ENCODE data around the gene HOXC12. TPM values are rescaled to one million over a fixed set of nuclear protein-coding genes. Genes with fewer than 3 reads are reported as not detected.

Gene HOXC12
- total RNA-seq, 1 donor from 2014 or later = not detected

GRCh38 chr12:53950437-53950773 is 4.3 kb upstream of the HOXC12 start:
- peaks cover 12% of the 10 kb centered on the region for H3K4me1 ChIP-seq
- H3K27ac ChIP-seq (replicated peaks) = no peak overlapping the region
- peaks cover 100% of the 10 kb centered on the region for H3K27me3 ChIP-seq (ENCODE audit: low read depth)
- no peaks in the 10 kb centered on the region for H3K9me3 ChIP-seq (replicated peaks)
- no peak for TF ChIP-seq CTCF (IDR thresholded peaks at IDR 0.05; ENCODE audit: borderline replicate concordance)
- intact Hi-C loops (cut with micrococcal nuclease) = no loop called here
- DNase-seq = no peak
- no peak overlapping the region for H3K4me3 ChIP-seq
- no peaks in the 10 kb centered on the region for H3K36me3 ChIP-seq

- no peak for DNase-seq
- Histone ChIP-seq H3K9me3 (replicated peaks) (no peaks in the 10 kb centered on the region), H3K4me1 (peaks cover 12% of the 10 kb centered on the region), H3K27ac (replicated peaks) (no peak overlapping the region), H3K27me3 (ENCODE audit: low read depth) (peaks cover 100% of the 10 kb centered on the region), H3K36me3 (no peaks in the 10 kb centered on the region), H3K4me3 (no peak overlapping the region)
- intact Hi-C loops (cut with micrococcal nuclease) = no loop called here
- TF ChIP-seq CTCF (IDR thresholded peaks at IDR 0.05; ENCODE audit: borderline replicate concordance) = no peak
Observed at GRCh38 chr12:53950789-53951576, 3.7 kb upstream of the HOXC12 start.

GRCh38 chr12:53951577-53952334 is 2.9 kb upstream of the HOXC12 start:
- peaks cover 12% of the 10 kb centered on the region for H3K4me1 ChIP-seq
- H3K27ac ChIP-seq (replicated peaks) = no peak overlapping the region
- no peaks in the 10 kb centered on the region for H3K36me3 ChIP-seq
- DNase-seq = no peak
- peaks cover 100% of the 10 kb centered on the region for H3K27me3 ChIP-seq (ENCODE audit: low read depth)
- intact Hi-C loops (cut with micrococcal nuclease) = no loop called here
- TF ChIP-seq CTCF (IDR thresholded peaks at IDR 0.05; ENCODE audit: borderline replicate concordance) = no peak
- H3K4me3 ChIP-seq = no peak overlapping the region
- no peaks in the 10 kb centered on the region for H3K9me3 ChIP-seq (replicated peaks)

GRCh38 chr12:53952335-53952694 is 2.4 kb upstream of the HOXC12 start:
- intact Hi-C loops (cut with micrococcal nuclease) = no loop called here
- DNase-seq = no peak
- no peak for TF ChIP-seq CTCF (IDR thresholded peaks at IDR 0.05; ENCODE audit: borderline replicate concordance)
- Histone ChIP-seq H3K36me3 (no peaks in the 10 kb centered on the region), H3K9me3 (replicated peaks) (no peaks in the 10 kb centered on the region), H3K4me3 (no peak overlapping the region), H3K4me1 (peaks cover 12% of the 10 kb centered on the region), H3K27me3 (ENCODE audit: low read depth) (peaks cover 100% of the 10 kb centered on the region), H3K27ac (replicated peaks) (no peak overlapping the region)

GRCh38 chr12:53952871-53953734 is 1.6 kb upstream of the HOXC12 start:
- no peaks in the 10 kb centered on the region for H3K36me3 ChIP-seq
- intact Hi-C loops (cut with micrococcal nuclease) = no loop called here
- H3K9me3 ChIP-seq (replicated peaks) = no peaks in the 10 kb centered on the region
- peaks cover 12% of the 10 kb centered on the region for H3K4me1 ChIP-seq
- H3K27me3 ChIP-seq (ENCODE audit: low read depth) = peaks cover 100% of the 10 kb centered on the region
- no peak for TF ChIP-seq CTCF (IDR thresholded peaks at IDR 0.05; ENCODE audit: borderline replicate concordance)
- DNase-seq = no peak
- H3K27ac ChIP-seq (replicated peaks) = no peak overlapping the region
- H3K4me3 ChIP-seq = no peak overlapping the region

All from left ventricle myocardium inferior (tissue), 1 donor.